HL-60 (cell line): ENCODE measurements around the gene SIAH1.

Source experiments
- CTCF ChIP-seq: IDR thresholded peaks from one replicate; pipeline ENCODE4 v1.5.1; 2011; ENCODE audit warnings: low read length, control low read depth, inconsistent platforms; ENCODE audit not compliant: insufficient read depth
- GABPA ChIP-seq: IDR thresholded peaks from 2 replicates; pipeline ENCODE4 v1.6.1; 2012; ENCODE audit warnings: low read depth
- REST ChIP-seq: IDR thresholded peaks from 2 replicates; pipeline ENCODE4 v1.6.1; 2012; ENCODE audit warnings: low read depth; ENCODE audit not compliant: insufficient replicate concordance

GRCh38 chr16:48334325-48334724, 50.9 kb downstream of the SIAH1 start:
- TF ChIP-seq CTCF: no peak
- no peak for TF ChIP-seq GABPA
- no peak for TF ChIP-seq REST
